CD4-positive, alpha-beta T cell treated with Interferon gamma for 1 hour (primary cell): ENCODE data around the gene SART1.
A peak's percentile ranks its signal among the peaks of the same experiment; 100 is the strongest.
"Not testable (repeated sequence)": the region's sequence is repeated elsewhere in the genome, so short reads cannot be mapped to it uniquely, and the experiment has no call there.

Experiments used
- DNase-seq: peaks from one replicate; pipeline ENCODE4 v3.0.0-alpha.2; 2020

SART1 gene

DNA sequence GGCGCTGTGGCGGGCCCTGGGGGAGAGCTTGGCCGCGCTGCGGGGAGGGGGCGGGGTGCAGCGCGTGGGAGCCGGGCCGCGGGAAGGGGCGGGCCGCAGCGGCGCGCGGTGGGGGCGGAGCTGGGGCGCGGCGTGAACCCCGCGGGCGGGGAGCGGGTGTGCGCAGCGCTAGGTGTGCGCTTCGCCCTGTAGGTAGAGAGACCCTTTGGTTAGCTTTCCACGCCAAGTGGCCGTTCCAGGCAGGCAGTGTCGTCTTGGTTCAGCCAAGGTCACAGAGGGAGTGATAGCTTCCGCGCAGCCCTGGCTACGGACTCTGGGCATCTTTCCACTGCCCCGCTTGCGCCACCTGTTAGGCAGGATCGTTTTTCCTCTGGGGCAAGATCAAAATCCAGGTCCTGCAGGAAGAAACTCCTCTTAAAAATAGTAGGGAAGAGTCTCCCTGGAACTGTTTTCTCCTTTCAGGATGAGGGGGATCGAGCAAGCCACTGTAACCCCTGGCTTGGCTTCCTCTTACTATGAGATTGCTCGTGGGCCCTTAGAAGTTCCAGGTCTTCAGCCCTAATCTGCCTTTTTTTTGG, 41.2 kb downstream of the SART1 start:
- DNase-seq = no peak

DNA sequence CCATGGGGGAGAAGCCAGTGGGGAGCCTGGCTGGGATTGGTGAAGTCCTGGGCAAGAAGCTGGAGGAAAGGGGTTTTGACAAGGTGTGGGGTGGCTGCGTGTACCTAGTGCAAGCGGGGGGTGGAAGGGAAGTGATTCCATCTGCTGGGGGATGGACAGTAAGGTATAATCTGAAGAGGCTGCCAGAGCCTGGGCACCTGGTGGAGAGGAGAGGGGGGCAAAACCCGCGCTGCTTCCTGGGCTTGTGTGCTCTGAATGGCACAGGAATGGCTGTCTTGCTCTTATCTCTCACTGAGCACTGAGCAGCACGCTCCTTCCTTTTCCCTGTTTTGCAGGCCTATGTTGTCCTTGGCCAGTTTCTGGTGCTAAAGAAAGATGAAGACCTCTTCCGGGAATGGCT, 41.8 kb downstream of the SART1 start:
- DNase-seq = no peak

DNA sequence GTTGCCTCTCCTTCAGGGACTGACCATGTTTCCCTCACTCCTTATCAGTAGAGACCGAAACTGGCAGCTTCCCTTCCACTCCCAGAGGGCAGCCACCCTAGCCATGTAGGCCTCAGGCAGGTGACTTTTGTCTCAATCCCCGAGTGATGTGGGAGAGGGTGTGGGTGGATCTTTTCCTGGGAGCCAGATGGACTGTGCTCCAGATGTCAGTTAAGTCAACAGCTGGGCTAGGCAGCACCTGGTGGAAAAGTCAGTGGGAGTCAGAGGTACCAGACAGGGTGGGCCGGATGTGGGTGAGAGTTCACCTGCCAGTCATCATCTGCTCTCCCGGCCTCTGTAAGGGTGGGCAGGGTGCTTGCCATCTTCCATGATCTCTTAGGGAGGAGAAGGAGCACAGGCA, 42.7 kb downstream of the SART1 start:
- no peak for DNase-seq

DNA sequence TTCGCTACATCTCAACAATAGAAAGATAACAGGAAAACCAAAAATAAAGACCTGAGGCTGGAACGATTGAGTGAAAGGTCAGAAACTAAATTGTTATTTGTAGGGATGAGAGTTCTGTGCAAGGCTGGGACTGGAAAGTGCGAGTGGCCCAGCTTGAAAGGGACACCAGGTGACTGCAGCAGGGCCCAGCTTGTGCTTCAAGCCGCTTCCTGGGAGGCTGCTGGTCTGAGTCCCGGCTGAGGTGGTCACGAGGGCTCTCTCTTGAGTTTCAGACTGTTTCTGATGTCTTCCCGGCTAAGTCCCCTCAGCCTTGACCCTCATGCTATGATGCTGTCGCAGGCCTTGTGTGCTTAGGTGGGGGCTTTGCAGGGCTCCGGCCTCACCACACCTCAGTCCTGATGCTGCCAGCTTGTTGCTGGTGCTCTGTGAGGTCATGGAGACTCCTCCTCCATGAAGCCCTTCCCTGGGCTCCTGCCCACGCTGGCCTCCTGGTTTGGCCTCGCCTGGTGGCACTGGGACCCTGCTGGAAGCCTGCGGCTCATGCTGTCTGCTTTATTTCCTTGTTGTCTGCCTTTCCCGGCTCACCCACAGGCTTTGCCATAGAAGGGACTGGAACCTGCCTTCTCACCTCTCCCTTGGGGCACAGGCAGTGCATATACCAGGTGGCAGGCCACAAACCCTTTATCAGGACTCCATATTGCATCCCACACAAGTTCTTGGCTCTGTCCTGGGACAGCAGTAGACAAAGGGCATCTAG, 44.8 kb downstream of the SART1 start:
- DNase-seq = no peak

DNA sequence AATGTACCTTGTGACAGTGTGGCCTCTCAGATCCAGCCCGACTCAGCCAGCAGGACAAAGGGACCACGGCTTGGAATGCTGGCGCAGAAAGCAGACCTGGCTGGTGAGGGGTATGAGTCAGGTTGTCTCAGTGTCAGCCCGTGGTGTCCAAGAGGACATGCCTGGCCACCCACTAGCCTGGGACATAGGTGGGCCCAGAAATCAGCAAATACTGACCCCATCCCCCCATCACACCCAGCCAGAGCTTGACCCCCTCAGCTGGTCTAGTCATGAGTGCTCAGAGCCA, 45.3 kb downstream of the SART1 start:
- DNase-seq = no peak

DNA sequence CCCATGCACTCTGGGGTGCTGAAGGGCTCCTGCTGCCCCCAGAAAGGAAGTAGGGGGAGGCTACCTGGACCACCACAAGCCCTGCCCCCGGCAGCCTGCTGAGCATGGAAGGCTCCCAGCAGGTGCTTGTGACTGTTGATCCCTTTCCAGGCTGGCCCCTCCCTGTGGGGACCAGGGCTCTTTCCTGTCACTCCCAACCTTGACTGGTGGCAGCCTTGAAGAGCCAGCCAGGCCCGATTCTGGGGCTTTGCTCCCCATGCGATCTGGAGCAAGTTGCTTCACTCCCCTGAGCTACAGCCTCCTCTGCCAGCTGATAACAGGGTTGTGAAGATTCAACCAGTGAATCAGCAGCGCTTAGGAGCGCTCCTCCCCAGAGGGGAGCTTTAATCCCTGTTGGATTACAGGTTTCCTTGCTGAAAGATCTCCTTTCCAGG, 45.7 kb downstream of the SART1 start:
- no peak for DNase-seq

DNA sequence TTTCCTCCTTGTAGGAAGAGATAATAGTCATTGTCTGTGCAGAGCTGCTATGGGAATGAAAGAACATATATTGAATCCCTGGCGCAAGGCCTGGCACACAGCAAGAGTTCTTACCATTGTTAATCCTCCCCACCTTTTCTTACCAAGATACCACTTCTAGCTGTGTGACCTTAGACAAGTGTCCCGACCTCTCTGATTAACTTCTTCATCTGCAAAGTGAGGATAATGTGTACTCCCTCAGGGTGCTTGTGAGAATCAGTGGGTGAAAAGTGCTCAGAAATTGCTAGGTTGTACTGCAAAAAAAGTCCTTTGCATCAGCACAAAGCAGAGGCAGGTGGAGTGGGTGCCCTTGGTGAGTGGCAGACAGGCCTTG, 46.5 kb downstream of the SART1 start:
- no peak for DNase-seq

DNA sequence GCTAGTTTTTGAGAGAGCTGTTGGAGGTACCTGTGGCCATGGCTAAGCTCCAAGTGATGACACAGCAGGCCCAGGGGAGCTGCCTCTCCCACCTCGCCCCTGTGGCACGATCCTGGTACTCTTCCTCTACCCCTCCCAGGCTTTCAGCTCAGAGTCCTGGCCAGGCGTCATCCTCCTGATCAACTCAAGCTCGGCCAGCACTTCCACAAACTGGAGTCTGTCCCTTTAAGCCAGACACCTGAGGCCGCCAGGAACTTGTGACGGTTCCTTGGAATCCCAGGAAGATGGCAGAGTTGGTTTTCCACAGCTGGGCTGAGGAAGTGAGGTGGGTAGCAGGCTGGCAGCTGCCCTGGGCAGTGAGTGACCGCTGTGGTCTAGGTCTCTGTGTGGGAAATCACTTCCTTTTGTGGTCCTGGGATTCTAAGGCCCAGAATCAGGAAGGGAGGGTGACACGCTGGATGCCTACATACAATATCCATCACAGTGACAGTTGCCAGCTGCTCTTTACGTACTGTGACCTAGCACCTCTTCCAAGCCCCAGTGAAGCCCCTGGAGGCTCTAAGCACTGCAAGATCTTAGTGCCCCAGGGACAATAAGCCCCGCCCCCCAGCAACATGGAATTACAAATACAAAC, 47.1 kb downstream of the SART1 start:
- no peak for DNase-seq

DNA sequence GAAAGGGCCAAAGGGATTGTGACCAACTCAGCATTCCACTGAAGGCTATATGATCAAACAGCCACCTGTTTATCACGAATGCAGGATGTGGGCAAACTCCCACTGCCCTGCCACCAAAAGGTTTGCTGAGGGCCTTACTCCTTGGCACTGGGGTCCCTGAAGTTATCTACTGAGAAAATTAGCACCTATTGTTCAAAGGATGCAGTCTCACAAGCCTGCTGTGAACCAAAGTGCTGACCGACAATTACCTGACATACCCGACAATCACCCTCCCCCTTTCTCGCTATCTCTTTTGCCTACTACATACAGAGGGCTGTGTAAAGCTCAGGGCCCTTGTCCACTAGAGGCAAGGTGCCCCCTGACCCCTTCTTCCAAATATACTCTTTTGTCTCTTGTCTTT, 48.5 kb downstream of the SART1 start:
- not testable (repeated sequence) for DNase-seq

DNA sequence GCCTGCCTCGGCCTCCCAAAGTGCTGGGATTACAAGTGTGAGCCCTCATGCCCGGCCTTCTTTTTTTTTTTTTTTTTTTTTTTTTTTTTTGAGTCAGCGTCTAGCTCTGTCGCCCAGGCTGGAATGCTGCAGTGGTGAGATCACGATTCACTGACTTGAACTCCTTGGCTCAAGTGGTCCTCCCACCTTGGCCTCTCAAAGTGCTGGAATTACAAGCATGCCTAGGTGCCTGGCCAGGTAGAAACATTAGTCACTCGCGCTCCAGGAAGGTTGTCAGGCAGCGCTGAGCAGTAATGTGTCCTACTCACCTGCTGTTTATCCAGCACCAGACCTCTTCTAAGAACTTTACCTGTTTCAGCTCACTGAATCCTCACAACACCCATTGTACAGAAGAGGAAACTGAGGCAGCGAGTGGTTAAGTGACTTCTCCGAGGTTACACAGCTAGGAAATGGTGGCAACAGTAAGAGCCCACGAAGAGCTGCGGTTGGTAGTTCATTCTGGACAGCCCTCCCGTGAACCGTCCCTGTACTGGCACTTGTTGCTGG, 49.8 kb downstream of the SART1 start:
- DNase-seq = no peak

DNA sequence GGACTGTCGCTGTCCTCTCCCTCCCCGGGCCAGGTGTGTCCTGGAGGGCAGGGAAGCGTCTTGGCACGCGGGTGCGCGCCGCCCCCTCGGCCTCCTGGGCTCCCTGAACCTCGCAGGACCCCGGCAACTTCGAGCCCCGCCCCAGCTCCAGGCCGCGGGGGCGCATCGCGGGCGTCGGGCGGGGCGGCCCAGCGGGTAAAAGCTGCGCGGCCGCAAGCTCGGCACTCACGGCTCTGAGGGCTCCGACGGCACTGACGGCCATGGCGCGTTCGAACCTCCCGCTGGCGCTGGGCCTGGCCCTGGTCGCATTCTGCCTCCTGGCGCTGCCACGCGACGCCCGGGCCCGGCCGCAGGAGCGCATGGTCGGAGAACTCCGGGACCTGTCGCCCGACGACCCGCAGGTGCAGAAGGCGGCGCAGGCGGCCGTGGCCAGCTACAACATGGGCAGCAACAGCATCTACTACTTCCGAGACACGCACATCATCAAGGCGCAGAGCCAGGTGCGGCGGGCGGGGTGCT, 50.3 kb downstream of the SART1 start, which contains the start of gene CST6:
CST6 (plus strand) TSS at position 224 of the 519 bp plus-strand sequence; CDS start at position 261, 37 bp downstream.
- DNase-seq = no peak

DNA sequence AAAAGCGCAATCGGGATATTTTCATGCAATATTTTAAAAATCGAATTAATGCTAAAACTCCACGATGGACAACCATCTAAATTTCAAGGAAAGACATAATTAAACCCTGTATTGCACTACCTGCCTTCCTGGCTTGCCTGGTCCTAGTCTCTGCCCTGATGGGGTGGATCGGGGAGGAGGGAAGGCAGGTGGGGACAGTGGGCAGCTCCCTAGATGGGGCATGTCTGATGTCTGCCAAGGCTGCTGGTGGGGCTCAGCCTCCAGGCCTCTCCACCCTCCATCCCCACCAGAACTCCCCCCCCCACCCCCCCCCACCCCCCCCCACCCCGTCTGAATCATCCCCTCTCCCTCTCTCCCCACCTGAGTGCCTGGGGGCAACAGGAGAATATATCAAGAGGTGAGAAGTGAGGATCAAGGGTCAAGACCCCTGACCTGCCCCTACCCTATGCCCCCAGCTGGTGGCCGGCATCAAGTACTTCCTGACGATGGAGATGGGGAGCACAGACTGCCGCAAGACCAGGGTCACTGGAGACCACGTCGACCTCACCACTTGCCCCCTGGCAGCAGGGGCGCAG, 50.9 kb downstream of the SART1 start:
- DNase-seq = no peak

DNA sequence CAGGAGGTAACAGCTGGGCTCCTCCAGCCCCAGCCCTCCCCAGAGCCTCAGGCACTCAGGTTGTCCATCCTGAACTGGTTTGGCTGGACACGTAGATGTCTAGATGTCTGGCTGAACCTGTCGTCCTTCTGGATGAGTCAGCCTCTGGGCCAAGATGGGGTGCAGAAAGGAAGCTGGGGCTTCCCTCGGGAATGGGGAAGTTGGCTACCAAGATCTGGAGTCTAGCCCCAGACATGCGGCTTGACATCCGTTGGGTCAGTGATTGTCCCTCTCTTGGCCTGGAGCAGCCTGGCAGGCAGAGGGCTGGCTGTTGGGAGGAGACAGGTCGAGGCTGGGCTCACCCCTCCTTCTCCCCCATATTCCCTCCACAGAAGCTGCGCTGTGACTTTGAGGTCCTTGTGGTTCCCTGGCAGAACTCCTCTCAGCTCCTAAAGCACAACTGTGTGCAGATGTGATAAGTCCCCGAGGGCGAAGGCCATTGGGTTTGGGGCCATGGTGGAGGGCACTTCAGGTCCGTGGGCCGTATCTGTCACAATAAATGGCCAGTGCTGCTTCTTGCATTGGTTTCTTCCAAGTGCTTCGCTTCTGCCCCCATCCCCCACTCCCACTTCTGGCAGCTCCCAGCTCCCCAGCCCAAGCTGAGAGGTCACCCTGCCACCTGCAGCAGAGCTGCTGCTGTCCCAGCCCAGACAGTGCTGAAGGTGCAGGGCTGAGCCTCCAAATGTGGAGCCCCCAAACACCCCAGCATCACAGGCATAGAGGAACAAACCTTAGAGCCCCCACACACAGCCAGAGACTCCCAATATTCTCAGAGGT, 51.6 kb downstream of the SART1 start:
- peak; percentile 56 for DNase-seq

DNA sequence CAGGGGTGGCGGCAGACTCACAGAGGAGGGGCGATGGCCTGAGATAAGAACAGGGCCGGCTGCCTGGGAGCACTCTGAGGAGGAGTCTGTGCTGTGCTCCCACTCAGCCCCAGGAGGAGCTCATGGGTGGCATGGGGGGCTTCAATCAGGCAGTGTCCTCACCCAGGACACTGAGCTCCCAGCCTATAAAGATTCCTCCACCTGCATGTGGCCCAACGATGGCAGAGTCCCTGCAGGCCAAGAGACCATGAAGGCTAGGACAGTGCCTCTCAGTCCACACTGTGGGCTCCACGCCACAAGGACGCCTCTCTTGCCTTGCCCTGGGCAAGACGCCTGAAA, 52.2 kb downstream of the SART1 start:
- DNase-seq = no peak

DNA sequence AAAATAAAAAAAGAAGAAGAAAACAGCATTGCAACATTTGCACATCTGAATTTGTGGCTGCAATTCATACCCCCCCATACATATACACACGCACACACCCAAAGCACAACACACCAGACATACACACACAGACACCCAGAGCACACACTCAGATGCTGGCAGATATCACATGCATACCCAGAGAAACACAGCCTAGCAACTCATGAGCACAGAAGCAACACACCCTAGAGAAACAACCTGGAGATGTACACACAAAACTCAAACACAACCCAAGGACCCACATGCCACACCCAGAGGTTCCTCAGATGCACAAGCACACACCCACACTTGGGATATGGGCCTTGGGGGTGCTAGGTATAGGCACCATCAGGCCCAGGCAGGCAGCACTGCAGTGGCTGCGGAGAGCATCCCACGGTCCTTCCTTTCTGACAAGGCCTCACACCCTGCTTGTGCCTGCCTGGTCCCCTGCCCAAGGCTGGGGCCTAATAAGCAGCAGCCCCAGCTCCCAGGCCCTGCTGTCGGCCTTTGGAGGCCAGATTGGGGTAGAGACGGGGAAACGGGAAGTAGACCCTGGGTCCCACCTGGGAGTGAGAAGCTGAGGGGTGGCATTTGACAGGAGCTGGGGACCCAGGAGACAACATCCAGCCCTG, 53.4 kb downstream of the SART1 start:
- DNase-seq = no peak

DNA sequence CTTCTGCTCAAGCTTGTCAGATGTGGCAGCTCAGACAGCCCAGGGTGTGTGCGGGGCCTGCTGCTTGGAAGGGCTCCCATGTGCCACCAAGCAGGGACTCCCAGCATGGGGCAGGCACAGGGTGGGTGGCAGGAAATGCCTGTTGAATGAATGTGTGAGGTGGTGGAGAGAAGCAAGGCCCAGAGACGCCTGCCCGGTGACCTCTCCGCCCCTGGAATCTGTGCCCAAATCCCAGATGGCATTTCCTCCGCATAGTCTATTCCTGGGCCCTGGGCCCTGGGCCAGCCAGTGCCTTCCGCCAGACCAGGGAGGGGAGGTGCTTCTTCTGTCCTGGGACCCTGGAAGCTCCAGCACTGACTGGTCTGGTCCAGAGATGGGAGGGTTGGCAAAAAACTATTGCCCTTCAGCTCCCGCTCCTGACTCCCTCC, 53.9 kb downstream of the SART1 start:
- no peak for DNase-seq

DNA sequence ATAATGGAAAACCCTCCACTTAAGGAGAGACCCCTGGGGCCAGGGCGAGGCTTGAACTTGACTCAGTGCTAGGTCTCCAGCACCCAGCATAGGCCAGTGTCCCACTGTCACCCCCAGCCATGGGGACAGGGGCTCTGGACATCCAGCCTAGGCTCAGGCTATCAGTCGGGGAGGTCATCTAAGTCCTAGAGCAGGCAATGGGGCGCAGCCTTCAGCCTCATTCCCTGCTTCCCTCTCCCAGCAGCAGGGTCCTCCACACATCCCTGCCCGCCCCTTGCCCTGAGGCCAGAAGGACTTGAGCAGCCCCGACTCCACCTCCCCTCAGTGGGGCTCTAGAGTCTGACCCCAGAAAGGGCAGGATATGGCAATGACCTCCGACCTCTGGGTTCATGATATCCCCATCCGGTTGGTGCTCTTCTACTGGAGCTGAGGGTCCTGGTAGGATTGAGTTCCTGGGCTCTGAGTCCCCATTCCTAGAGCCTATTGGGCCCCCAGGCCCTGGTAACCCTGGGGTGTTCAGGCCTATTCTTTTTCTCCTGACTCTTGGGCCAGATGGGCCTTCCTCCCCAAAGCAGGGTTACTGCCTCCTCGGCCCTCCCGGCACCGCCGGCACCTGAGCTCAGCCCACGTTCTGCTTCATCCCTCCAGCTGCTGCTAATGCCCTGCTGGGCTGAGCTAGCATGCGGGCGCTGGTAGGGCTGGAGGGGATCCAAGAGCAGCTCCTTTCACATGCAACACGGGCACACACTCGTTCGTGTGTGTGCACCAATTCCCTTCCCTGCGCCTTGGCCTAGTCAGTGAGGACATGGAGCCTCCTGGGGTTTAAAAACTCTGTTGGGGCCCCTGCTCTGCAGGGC, 54.6 kb downstream of the SART1 start:
- no peak for DNase-seq

DNA sequence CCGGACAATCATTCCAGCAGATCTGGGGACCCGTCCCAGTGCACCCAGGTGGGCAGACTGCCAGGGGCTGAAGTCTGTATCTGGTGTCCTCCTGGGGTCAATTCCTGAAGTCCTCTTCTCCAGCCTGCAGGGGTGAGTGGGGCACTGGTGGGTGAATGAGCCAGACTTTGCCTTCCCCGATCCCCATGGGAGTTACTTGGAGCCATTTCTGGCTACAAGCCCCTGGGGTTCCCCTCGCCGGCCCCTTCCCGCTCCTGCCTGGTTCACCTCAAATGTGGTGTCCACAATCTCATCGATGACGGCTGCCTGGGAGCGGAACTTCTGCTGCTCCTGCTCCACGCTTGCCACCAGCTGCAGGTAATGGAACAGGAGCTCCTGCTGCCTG, 55.3 kb downstream of the SART1 start:
- DNase-seq = no peak

DNA sequence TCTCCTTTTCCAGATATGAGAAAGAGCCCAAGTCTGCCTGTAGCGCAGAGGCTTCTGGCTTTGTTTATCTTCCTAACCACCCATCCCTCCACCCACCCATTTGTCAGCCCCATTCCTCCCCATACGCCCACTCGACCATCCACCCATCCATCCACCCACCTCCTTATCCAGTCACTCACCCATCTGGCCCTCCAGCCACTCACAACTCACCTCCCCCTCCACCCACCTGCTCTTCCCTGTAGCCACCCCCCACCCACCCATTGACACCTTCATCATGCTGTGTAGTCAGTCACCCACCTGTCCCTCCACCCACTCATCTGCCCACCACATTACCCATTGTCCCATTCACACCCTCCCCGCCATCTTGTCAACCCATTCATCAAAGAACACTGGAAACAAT, 55.8 kb downstream of the SART1 start:
- no peak for DNase-seq

DNA sequence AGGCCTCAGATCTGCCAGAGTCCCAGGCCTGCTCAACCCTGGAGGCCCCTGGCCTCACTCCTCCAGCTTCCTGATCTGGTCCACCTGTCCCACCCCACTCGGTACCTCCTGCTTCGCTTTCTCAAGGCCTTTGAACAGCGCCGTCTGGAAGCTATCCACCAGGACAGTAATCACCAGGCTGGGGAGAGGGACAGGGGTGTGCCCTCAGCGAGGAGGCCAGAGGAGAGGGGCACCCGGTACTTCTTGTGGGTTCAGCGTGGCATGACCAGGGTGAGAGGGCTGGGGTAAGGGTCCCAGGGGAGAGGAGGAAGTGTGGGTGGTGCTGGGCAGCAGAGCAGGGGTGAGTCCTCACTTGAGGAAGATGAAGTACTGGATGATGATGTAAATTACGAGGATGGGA, 58.7 kb downstream of the SART1 start:
- no peak for DNase-seq

DNA sequence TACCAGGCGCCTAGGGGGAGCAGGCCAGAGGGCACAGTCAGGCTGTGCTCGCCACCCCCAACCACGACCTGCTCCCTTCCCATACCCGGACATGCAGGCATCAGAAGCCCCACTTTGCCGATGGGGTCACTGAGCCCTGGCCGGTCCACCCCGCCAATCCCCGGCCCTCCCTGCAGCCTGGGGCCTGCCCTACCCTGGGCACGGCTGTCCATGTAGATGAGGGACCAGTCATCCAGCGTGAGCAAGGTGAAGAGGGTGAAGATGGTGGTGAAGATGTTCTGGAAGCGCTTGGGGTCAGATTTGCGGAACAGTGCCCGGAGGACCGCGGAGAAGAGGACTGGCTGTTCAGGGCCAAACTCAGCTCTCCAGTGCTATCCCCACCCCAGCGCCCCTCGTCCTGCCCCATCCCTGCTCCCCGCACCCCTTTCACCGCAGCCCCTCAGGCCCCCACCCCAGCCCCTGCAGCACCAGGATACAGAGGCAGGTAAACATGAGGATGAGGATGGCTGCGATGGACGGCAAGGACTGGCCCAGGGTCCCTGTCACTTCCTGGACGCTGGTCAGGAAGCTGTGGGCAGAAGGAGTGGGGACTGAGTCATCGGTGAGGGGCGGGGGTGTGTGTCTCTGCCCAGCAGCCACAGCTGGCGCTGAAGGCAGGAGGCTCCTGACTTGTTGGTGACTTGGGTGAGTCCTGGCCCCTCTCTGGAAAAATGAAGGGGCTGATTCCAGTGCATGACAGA, 59.3 kb downstream of the SART1 start:
- DNase-seq = peak; percentile 70
